GM23338 (cell line): ENCODE measurements around the gene FRAT1.

ENCODE experiments used
- CREB1 ChIP-seq: fragments of 250-450 bp; sonication (Bioruptor Pico); IDR thresholded peaks from 2 replicates; pipeline ENCODE4 v1.5.0; 2020; ENCODE audit warnings: low read depth, mild to moderate bottlenecking, moderate library complexity
- EZH2 ChIP-seq: fragments of 200-600 bp; sonication (generic); IDR thresholded peaks from one replicate; pipeline ENCODE4 v1.8.0; 2017; ENCODE audit warnings: antibody characterized with exemption, mild to moderate bottlenecking, low read depth; ENCODE audit not compliant: unreplicated experiment
- EZH2phosphoT487 ChIP-seq: fragments of 200-600 bp; sonication (generic); IDR thresholded peaks from one replicate; pipeline ENCODE4 v1.8.1; 2018; ENCODE audit warnings: antibody characterized with exemption; ENCODE audit not compliant: unreplicated experiment
- POLR2AphosphoS5 ChIP-seq: IDR thresholded peaks from 2 replicates; pipeline ENCODE4 v1.6.1; 2016; ENCODE audit warnings: antibody characterized with exemption, low read depth
- ZNF114 ChIP-seq: fragments of 250-450 bp; sonication (Bioruptor Pico); IDR thresholded peaks from 2 replicates; pipeline ENCODE4 v1.5.0; 2020; ENCODE audit warnings: mild to moderate bottlenecking, moderate library complexity
- TF ChIP-seq, protein P1 (sequence below), 2 experiments: fragments of 200-600 bp in 1 of 2; sonication (generic) in 1 of 2; conservative IDR thresholded peaks; 2 replicates each; pipeline versions ENCODE4 v1.5.1 to v1.6.1; 2016 to 2017; ENCODE audit warnings: antibody characterized with exemption in 2 of 2, low read depth in 2 of 2, mild to moderate bottlenecking in 2 of 2, moderate library complexity in 1 of 2
- TF ChIP-seq, protein P2 (sequence below): IDR thresholded peaks from one replicate; pipeline ENCODE4 v1.6.1; 2018; ENCODE audit warnings: antibody characterized with exemption; ENCODE audit not compliant: unreplicated experiment
- TF ChIP-seq, protein P3 (sequence below): fragments of 250-450 bp; sonication (Bioruptor Pico); IDR thresholded peaks from 2 replicates; pipeline ENCODE4 v1.5.0; 2020; ENCODE audit warnings: mild to moderate bottlenecking, moderate library complexity

DNA sequence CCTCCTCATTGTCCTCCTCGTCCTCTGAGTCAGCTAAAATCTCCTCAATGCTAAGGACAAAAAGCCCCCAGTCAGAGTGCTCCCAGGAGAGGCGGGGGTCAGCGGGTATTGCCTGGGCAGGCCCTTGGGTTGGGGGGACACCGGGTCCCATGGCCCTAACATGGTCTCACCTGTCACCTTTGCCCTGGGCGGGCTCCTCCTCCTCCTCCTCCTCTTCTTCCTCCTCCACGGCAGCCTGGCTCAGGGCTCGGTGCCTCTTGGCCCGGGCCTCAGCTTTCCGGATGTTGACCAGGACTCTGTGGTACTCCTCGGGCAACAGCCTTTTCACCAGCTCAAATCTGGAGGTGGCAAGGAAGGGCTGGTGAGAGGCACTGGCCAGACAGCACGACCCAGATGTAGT, 47.5 kb downstream of the FRAT1 start:
- TF ChIP-seq, protein P1, sequence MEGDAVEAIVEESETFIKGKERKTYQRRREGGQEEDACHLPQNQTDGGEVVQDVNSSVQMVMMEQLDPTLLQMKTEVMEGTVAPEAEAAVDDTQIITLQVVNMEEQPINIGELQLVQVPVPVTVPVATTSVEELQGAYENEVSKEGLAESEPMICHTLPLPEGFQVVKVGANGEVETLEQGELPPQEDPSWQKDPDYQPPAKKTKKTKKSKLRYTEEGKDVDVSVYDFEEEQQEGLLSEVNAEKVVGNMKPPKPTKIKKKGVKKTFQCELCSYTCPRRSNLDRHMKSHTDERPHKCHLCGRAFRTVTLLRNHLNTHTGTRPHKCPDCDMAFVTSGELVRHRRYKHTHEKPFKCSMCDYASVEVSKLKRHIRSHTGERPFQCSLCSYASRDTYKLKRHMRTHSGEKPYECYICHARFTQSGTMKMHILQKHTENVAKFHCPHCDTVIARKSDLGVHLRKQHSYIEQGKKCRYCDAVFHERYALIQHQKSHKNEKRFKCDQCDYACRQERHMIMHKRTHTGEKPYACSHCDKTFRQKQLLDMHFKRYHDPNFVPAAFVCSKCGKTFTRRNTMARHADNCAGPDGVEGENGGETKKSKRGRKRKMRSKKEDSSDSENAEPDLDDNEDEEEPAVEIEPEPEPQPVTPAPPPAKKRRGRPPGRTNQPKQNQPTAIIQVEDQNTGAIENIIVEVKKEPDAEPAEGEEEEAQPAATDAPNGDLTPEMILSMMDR (conservative IDR thresholded peaks at IDR 0.05; ENCODE audit: low read depth in 2 of 2): no peak
- TF ChIP-seq, protein P2, sequence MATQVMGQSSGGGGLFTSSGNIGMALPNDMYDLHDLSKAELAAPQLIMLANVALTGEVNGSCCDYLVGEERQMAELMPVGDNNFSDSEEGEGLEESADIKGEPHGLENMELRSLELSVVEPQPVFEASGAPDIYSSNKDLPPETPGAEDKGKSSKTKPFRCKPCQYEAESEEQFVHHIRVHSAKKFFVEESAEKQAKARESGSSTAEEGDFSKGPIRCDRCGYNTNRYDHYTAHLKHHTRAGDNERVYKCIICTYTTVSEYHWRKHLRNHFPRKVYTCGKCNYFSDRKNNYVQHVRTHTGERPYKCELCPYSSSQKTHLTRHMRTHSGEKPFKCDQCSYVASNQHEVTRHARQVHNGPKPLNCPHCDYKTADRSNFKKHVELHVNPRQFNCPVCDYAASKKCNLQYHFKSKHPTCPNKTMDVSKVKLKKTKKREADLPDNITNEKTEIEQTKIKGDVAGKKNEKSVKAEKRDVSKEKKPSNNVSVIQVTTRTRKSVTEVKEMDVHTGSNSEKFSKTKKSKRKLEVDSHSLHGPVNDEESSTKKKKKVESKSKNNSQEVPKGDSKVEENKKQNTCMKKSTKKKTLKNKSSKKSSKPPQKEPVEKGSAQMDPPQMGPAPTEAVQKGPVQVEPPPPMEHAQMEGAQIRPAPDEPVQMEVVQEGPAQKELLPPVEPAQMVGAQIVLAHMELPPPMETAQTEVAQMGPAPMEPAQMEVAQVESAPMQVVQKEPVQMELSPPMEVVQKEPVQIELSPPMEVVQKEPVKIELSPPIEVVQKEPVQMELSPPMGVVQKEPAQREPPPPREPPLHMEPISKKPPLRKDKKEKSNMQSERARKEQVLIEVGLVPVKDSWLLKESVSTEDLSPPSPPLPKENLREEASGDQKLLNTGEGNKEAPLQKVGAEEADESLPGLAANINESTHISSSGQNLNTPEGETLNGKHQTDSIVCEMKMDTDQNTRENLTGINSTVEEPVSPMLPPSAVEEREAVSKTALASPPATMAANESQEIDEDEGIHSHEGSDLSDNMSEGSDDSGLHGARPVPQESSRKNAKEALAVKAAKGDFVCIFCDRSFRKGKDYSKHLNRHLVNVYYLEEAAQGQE: no peak
- TF ChIP-seq, protein P3, sequence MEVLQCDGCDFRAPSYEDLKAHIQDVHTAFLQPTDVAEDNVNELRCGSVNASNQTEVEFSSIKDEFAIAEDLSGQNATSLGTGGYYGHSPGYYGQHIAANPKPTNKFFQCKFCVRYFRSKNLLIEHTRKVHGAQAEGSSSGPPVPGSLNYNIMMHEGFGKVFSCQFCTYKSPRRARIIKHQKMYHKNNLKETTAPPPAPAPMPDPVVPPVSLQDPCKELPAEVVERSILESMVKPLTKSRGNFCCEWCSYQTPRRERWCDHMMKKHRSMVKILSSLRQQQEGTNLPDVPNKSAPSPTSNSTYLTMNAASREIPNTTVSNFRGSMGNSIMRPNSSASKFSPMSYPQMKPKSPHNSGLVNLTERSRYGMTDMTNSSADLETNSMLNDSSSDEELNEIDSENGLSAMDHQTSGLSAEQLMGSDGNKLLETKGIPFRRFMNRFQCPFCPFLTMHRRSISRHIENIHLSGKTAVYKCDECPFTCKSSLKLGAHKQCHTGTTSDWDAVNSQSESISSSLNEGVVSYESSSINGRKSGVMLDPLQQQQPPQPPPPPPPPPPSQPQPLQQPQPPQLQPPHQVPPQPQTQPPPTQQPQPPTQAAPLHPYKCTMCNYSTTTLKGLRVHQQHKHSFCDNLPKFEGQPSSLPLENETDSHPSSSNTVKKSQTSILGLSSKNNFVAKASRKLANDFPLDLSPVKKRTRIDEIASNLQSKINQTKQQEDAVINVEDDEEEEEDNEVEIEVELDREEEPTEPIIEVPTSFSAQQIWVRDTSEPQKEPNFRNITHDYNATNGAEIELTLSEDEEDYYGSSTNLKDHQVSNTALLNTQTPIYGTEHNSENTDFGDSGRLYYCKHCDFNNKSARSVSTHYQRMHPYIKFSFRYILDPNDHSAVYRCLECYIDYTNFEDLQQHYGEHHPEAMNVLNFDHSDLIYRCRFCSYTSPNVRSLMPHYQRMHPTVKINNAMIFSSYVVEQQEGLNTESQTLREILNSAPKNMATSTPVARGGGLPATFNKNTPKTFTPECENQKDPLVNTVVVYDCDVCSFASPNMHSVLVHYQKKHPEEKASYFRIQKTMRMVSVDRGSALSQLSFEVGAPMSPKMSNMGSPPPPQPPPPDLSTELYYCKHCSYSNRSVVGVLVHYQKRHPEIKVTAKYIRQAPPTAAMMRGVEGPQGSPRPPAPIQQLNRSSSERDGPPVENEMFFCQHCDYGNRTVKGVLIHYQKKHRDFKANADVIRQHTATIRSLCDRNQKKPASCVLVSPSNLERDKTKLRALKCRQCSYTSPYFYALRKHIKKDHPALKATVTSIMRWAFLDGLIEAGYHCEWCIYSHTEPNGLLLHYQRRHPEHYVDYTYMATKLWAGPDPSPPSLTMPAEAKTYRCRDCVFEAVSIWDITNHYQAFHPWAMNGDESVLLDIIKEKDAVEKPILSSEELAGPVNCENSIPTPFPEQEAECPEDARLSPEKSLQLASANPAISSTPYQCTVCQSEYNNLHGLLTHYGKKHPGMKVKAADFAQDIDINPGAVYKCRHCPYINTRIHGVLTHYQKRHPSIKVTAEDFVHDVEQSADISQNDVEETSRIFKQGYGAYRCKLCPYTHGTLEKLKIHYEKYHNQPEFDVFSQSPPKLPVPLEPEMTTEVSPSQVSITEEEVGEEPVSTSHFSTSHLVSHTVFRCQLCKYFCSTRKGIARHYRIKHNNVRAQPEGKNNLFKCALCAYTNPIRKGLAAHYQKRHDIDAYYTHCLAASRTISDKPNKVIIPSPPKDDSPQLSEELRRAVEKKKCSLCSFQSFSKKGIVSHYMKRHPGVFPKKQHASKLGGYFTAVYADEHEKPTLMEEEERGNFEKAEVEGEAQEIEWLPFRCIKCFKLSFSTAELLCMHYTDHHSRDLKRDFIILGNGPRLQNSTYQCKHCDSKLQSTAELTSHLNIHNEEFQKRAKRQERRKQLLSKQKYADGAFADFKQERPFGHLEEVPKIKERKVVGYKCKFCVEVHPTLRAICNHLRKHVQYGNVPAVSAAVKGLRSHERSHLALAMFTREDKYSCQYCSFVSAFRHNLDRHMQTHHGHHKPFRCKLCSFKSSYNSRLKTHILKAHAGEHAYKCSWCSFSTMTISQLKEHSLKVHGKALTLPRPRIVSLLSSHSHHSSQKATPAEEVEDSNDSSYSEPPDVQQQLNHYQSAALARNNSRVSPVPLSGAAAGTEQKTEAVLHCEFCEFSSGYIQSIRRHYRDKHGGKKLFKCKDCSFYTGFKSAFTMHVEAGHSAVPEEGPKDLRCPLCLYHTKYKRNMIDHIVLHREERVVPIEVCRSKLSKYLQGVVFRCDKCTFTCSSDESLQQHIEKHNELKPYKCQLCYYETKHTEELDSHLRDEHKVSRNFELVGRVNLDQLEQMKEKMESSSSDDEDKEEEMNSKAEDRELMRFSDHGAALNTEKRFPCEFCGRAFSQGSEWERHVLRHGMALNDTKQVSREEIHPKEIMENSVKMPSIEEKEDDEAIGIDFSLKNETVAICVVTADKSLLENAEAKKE (CRISPR knock-in tag): no peak
- TF ChIP-seq ZNF114 (CRISPR knock-in tag) (no peak), CREB1 (CRISPR knock-in tag) (no peak), POLR2AphosphoS5 (no peak), EZH2 (no peak), EZH2phosphoT487 (no peak)
